Measurements from ENCODE around the gene SMIM21. TPM values are rescaled to one million over a fixed set of nuclear protein-coding genes. Genes with fewer than 3 reads are reported as not detected.

SMIM21 gene
- total RNA-seq, 1 donor from 2014 or later = not detected

DNA sequence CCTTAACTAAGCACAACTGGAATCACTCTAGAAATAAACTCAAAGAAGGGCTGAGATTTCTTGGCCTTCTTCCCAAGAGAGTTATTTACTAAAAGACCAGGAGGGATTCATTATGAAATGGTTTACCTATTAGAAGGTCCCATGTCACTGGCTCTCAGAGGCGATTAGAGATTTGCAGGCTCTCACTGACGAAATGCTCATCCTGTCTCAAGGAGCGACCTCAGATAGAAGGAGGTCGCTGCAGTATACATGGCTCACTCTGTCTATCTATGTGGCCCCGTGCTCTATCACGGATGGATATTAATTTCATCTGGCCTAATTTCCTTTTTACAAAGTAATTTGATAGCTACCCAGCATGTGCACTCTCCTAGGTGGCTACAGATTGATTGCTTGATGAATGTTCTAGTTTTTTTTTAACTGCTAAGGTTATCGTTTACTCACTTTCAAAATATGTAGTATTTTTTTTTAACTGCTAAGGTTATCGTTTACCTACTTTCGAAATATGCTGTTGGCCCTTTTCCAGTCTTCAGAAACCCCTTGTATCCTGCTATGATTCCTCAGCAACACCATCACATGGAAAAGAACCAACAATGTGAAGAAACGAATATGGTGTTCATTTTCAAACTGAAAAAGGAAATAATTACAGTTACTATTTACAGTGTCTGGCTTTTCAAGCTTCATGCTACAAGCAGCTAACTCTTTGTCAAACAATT is 9.1 kb downstream of the SMIM21 start:
- Mint-ChIP-seq H3K4me1 (ENCODE audit: low read depth) (no peaks in the 10 kb centered on the region), H3K9me3 (no peaks in the 10 kb centered on the region), H3K27me3 (ENCODE audit: low read depth) (peaks cover 12% of the 10 kb centered on the region), H3K27ac (no peak overlapping the region), H3K4me3 (ENCODE audit: low read depth) (no peak overlapping the region), H3K36me3 (ENCODE audit: low read depth) (no peaks in the 10 kb centered on the region)
- no peak for DNase-seq (ENCODE audit: low spot score)
- intact Hi-C loops (cut with micrococcal nuclease) = no loop called here

DNA sequence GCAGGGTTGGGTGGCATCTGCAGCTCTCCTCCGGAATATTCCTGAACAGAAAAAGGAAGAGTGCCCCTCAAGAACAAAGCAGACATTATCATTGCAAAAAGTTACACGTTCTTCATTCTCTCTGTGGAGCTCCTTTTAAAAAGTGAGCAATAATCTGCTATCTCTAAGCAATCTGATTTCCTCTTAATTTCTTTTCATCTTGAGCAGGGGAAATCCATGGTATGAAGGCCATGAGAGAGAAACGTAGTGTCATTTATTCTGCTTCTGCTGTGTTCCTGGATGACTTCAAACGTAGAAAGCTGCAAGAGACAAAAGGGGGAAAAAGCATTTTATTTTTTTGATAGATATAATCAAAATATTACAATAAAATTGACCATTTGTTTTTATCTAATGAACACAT is 16.9 kb downstream of the SMIM21 start:
- H3K4me3 Mint-ChIP-seq (ENCODE audit: low read depth) = no peak overlapping the region
- intact Hi-C loops (cut with micrococcal nuclease) = no loop called here

DNA sequence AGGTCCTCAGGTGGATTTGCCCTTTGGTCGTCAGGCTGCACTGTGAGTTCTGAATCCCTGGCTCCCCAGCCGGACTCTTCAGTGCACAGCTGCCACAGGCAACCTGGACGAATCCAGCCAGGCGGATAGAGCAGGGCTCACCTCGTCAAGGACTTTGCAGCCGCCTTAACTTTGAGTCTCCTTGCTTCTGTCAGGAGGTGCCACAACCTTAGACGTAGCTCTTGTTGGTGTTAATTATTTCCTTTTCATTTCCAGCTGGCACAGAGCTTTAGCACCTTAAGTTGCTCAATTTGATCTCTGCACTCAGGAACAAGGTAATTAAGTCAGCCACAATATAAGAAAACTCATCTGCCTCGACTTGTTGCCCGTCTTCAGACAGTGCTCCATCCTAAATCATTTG is 17.7 kb downstream of the SMIM21 start:
- DNase-seq (ENCODE audit: low spot score) = no peak
- Mint-ChIP-seq H3K4me3 (ENCODE audit: low read depth) (no peak overlapping the region), H3K4me1 (ENCODE audit: low read depth) (peaks cover 6% of the 10 kb centered on the region), H3K9me3 (no peaks in the 10 kb centered on the region), H3K27me3 (ENCODE audit: low read depth) (peaks cover 21% of the 10 kb centered on the region), H3K36me3 (ENCODE audit: low read depth) (no peaks in the 10 kb centered on the region), H3K27ac (no peak overlapping the region)
- intact Hi-C loops (cut with micrococcal nuclease) = loop anchor here (5.0 kb wide), 1 partner anchor 203 kb away; the partner anchor contains the start of gene PTGR3

More for the DNA sequence above, 16.9 kb downstream of the SMIM21 start:
- H3K27ac Mint-ChIP-seq = no peak overlapping the region
- H3K9me3 Mint-ChIP-seq = no peaks in the 10 kb centered on the region
- H3K36me3 Mint-ChIP-seq (ENCODE audit: low read depth) = no peaks in the 10 kb centered on the region
- peaks cover 6% of the 10 kb centered on the region for H3K4me1 Mint-ChIP-seq (ENCODE audit: low read depth)
- peaks cover 19% of the 10 kb centered on the region for H3K27me3 Mint-ChIP-seq (ENCODE audit: low read depth)
- DNase-seq (ENCODE audit: low spot score) = no peak

DNA sequence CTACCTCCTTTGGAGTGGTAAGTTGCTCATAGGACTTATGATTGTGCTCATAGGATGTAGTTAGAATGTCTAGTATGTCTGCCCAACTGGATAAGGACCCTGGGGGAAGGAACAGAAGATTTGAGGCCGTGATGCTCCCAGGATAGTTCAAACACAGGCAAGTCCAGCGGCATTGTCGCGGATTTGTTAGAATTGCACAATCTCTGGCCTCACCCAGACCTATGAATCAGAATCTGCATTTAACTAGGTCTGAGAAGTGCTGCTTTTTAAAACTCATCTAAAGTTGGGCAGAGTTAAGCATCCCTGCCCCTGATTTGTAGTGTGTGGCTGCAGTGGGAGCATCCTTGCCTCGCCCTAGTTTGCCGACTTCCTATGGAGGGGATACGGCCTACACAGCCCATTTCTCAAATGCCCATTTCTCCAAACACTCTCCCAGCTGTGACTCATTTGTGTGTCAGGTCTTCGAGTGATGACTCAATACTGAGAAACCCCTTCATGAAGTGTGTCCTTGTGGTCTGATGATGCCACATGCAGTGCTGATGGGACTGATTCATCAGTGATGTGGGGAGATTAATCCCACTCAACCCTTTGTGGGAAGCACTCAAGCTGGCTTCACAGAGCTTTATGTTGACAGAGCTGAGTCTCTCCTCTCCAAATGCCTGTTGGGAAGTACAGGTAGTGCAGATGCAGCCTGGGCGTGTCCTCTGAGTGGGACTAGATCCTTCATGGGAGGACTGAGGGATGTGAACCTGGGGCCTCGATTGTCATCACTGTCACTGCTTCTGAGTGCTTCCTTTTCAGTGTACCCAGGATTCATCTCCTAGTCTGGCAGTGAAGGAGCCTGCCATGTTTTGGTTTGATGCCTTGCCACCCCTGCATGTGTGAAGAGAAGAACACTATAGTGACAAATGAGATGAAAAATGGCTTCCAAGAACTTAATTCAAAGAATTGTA is 18.7 kb downstream of the SMIM21 start:
- intact Hi-C loops (cut with micrococcal nuclease) = loop anchor here (5.0 kb wide), 1 partner anchor 202 kb away; the partner anchor contains the start of gene PTGR3
- DNase-seq (ENCODE audit: low spot score) = no peak
- peaks cover 25% of the 10 kb centered on the region for H3K27me3 Mint-ChIP-seq (ENCODE audit: low read depth)
- H3K4me3 Mint-ChIP-seq (ENCODE audit: low read depth) = no peak overlapping the region
- H3K27ac Mint-ChIP-seq = no peak overlapping the region
- H3K9me3 Mint-ChIP-seq = no peaks in the 10 kb centered on the region
- peaks cover 6% of the 10 kb centered on the region for H3K4me1 Mint-ChIP-seq (ENCODE audit: low read depth)
- H3K36me3 Mint-ChIP-seq (ENCODE audit: low read depth) = no peaks in the 10 kb centered on the region

DNA sequence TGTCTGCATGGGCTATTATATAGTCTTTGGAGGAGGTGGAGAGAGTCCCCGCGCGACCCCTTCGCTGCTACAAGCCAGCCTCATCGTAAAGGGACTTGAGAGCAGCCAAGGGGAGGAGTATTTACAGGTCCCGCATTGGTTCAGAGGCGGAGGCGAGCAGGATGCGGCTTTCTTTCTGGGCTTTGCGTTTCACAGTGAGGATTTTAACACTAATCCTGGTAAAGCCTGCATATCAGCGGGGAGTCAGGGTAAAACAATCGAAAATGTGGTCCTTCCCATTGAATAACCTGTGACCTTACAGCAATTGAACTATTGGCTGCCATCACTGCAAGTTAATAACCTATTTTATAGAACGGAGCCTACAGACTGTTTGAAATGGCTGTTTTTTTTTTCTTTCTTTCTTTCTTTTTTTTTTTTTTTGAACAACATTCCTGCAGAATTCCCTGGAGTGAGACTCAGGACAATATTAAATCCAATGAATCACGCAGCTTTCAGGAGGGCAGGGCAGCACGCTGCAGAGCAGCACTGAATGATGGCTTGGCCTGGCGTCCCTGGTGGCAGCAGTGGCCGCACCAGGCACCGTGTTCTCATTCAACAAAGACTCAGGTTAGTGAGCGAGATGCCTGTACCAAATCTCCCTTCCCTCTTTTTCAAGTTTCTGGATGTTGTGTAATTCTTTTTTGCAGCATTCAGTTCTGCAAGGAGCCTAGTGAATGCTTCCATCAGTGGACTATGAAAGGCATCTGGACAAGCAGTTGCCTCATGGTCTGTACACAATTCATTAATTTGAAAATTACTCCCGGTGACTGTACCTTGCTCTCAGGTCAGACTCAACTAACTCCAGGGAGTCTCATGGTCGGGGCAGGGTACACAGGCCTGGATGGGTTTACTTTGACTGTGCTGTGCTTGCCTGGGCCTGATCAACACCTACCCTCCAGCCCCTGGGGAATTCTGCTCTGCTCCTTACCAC is 19.8 kb downstream of the SMIM21 start:
- Mint-ChIP-seq H3K27ac (no peak overlapping the region), H3K4me3 (ENCODE audit: low read depth) (no peak overlapping the region), H3K4me1 (ENCODE audit: low read depth) (peaks cover 6% of the 10 kb centered on the region), H3K9me3 (no peaks in the 10 kb centered on the region), H3K27me3 (ENCODE audit: low read depth) (peaks cover 18% of the 10 kb centered on the region), H3K36me3 (ENCODE audit: low read depth) (no peaks in the 10 kb centered on the region)
- intact Hi-C loops (cut with micrococcal nuclease) = loop anchor here (5.0 kb wide), 1 partner anchor 200 kb away; the partner anchor contains the start of gene PTGR3
- DNase-seq (ENCODE audit: low spot score) = no peak

DNA sequence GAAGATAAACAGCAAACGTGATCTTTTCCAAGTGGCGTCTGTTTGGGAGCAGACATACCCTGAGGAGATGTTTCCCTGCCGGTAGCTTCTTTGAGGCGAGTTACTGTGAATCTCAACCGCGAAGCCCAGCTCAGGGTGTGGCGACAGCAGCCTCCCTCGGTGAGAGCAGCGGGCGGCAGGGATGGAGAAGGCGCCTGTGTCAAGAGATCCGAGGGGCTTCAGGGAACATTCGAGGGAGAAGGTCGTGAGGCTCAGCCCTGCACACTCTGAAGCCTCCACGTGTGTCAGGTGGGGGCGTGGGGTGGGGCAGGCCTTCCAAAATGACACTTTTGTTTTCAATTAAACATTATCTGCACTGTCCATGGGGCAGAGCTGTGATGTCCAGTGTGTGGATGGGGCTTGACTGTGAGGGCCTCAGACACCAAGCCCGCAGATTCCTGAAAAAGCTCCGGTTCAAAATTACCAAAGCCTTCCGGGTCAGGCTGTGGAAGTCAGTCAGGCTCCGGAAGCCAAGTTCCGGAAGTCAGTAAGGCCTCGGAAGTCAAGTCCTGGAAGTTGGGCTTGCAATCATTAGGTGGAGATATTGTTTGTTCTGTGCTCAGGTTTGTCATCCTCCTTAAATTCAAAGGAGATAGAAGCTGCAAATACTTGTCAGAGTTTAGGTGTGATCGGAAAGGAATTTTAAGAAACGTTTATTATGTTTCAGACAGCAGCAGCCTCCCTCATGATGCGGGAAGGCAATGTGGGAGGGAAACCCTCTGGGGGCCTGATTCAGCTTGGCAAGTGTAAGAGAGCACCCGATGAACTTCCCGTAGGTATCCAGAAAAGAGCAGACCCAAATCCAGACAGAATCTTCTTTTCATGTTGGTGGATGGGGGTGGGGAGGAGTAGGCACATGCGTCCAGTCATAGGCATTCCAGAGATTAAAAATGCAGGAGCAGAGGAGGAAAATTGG is 20.7 kb downstream of the SMIM21 start:
- Mint-ChIP-seq H3K9me3 (no peaks in the 10 kb centered on the region), H3K4me3 (ENCODE audit: low read depth) (no peak overlapping the region), H3K4me1 (ENCODE audit: low read depth) (peaks cover 6% of the 10 kb centered on the region), H3K27me3 (ENCODE audit: low read depth) (peaks cover 21% of the 10 kb centered on the region), H3K27ac (no peak overlapping the region), H3K36me3 (ENCODE audit: low read depth) (no peaks in the 10 kb centered on the region)
- DNase-seq (ENCODE audit: low spot score) = no peak
- intact Hi-C loops (cut with micrococcal nuclease) = loop anchor here (5.0 kb wide), 1 partner anchor 199 kb away; the partner anchor contains the start of gene PTGR3

DNA sequence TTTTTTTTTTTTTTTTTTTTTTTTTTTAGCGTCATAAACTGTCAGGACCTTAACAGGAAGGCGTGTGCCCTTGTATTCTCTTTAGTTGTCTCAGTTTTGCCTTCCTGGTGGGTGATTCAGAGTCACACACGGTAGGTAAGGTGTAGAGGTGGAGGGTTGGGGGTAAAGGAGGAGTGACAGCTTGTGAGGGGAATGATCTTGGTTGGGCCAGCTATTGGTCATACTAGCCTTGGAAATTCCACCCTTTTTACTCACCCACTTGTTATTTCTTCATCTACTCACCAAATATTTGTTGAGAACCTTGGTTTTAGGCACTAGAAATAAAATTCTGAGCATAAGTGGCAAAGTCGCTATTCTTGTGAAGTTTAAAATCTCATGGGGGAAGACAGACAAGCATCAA is 22.2 kb downstream of the SMIM21 start:
- peaks cover 6% of the 10 kb centered on the region for H3K4me1 Mint-ChIP-seq (ENCODE audit: low read depth)
- H3K9me3 Mint-ChIP-seq = no peaks in the 10 kb centered on the region
- H3K27ac Mint-ChIP-seq = no peak overlapping the region
- no peaks in the 10 kb centered on the region for H3K36me3 Mint-ChIP-seq (ENCODE audit: low read depth)
- H3K4me3 Mint-ChIP-seq (ENCODE audit: low read depth) = no peak overlapping the region
- DNase-seq (ENCODE audit: low spot score) = no peak
- intact Hi-C loops (cut with micrococcal nuclease) = loop anchor here (5.0 kb wide), 1 partner anchor 198 kb away; the partner anchor contains the start of gene PTGR3
- H3K27me3 Mint-ChIP-seq (ENCODE audit: low read depth) = peaks cover 21% of the 10 kb centered on the region

DNA sequence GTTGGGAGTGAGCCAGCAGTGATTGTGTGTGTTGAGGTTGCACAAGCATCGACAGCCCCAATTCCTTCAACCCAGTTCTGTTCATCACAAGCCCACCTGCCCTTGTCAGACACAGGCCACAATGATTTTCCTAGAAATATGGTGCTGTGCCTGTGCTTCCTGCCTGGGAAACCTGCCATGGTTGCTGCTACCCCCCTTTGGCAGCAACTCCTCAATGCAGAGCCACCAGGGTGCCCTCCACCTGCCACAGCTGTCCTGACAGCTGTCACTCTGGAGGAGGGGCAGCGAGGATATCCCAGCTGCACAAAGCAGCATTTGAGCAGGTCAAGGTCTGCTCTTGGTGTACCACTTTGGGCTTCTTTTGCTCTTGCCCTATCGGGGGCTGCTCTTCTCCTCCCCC is 27.1 kb downstream of the SMIM21 start:
- Mint-ChIP-seq H3K9me3 (no peaks in the 10 kb centered on the region), H3K27me3 (ENCODE audit: low read depth) (peaks cover 13% of the 10 kb centered on the region), H3K27ac (no peak overlapping the region), H3K36me3 (ENCODE audit: low read depth) (no peaks in the 10 kb centered on the region), H3K4me3 (ENCODE audit: low read depth) (no peak overlapping the region), H3K4me1 (ENCODE audit: low read depth) (no peaks in the 10 kb centered on the region)
- intact Hi-C loops (cut with micrococcal nuclease) = no loop called here
- no peak for DNase-seq (ENCODE audit: low spot score)

DNA sequence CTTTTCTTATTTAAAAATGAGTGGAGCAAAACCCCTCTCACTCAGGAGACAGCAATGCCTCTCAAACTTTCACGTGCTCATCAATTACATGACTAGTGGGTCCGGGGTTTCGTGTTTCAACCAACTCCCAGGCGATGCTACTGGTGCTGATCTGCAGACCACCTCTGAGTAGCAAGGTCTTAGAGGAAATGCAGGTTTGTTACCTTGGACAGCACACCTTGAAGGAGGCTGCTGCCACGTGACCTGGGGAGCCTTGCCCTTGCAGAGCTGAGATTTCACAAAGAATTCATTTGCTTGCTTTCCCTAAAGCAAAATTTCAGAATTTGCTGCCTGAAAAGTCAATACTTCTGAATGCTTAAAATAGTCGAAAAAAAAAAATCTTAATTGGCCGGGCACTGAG is 32.4 kb downstream of the SMIM21 start:
- Mint-ChIP-seq H3K4me1 (ENCODE audit: low read depth) (no peaks in the 10 kb centered on the region), H3K4me3 (ENCODE audit: low read depth) (no peak overlapping the region), H3K27ac (no peak overlapping the region), H3K9me3 (no peaks in the 10 kb centered on the region), H3K36me3 (ENCODE audit: low read depth) (no peaks in the 10 kb centered on the region), H3K27me3 (ENCODE audit: low read depth) (peaks cover 6% of the 10 kb centered on the region)
- intact Hi-C loops (cut with micrococcal nuclease) = no loop called here
- no peak for DNase-seq (ENCODE audit: low spot score)

DNA sequence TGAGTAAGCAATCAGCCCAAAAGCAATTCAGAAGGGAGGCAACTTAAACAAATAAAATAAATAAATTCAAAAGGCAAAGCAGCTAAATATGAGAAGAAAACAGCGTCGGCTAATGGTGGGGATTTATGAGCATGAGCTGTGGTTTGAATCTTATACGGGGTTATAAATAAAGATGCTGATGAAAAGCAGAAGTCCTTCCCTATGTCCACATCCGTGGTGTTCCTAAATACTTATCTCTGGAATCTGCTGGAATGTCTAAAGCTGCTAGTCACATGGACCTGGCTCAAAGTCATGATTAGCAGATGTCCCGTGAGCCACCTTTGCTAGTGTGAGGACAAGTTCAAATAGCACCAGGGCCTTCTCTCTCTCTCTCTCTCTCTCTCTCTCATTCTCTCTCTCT is 33.8 kb downstream of the SMIM21 start:
- Mint-ChIP-seq H3K36me3 (ENCODE audit: low read depth) (no peaks in the 10 kb centered on the region), H3K9me3 (no peaks in the 10 kb centered on the region)
- intact Hi-C loops (cut with micrococcal nuclease) = no loop called here

DNA sequence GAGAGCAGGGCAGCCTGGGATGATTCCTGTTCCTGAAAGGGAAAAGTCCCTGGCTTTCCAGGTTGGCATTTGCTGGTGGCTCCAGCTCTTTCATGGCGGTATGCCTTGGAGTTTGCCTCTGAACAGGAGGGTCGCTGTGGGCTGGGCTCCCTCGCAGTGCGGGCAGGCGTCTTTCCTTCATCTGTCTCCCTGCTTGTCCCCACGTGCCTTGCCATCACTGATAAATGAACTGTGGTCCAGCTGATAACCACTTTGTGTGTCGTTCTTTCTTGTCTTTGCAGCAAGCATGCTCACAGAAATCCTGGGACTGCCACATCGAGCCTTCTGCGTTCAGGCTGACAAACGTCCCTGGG is 35.3 kb downstream of the SMIM21 start:
- Mint-ChIP-seq H3K27ac (no peak overlapping the region), H3K4me3 (ENCODE audit: low read depth) (no peak overlapping the region), H3K27me3 (ENCODE audit: low read depth) (peaks cover 6% of the 10 kb centered on the region), H3K9me3 (no peaks in the 10 kb centered on the region), H3K36me3 (ENCODE audit: low read depth) (no peaks in the 10 kb centered on the region), H3K4me1 (ENCODE audit: low read depth) (no peaks in the 10 kb centered on the region)
- intact Hi-C loops (cut with micrococcal nuclease) = no loop called here
- DNase-seq (ENCODE audit: low spot score) = no peak

More for the DNA sequence above, 33.8 kb downstream of the SMIM21 start:
- H3K27me3 Mint-ChIP-seq (ENCODE audit: low read depth) = peaks cover 6% of the 10 kb centered on the region
- no peak for DNase-seq (ENCODE audit: low spot score)
- no peak overlapping the region for H3K27ac Mint-ChIP-seq
- H3K4me3 Mint-ChIP-seq (ENCODE audit: low read depth) = no peak overlapping the region
- H3K4me1 Mint-ChIP-seq (ENCODE audit: low read depth) = no peaks in the 10 kb centered on the region

Data from activated T-helper 2 cell treated with anti-CD3 and anti-CD28 coated beads, Interferon-gamma antibody, Interleukin-2, Interleukin-4, amounts not matched to agents 10 μg/mL and 5 μg/mL and 100 μg/mL, durations not matched to agents 14 hours and 24 hours and 36 hours (primary cell).